Testis (tissue), 3 donors: Measurements from ENCODE around the gene LSM12. TPM values are rescaled to one million over a fixed set of nuclear protein-coding genes. Genes with fewer than 3 reads are reported as not detected.

Experiments used
- DNase-seq: peaks from one replicate; pipeline ENCODE4 v3.0.0-alpha.2; 2019
- H3K27ac ChIP-seq, 2 donors: fragments of 200-600 bp; sonication (generic); one replicate each; pipeline ENCODE4 v1.5.1; 2019
- H3K27me3 ChIP-seq: fragments of 200-600 bp; sonication (generic); one replicate; pipeline ENCODE4 v1.5.1; 2019
- H3K36me3 ChIP-seq: fragments of 200-600 bp; sonication (generic); one replicate; pipeline ENCODE4 v1.5.1; 2017; ENCODE audit warnings: low read depth; ENCODE audit errors: missing control alignments
- H3K4me1 ChIP-seq: fragments of 200-600 bp; sonication (generic); one replicate; pipeline ENCODE4 v1.5.1; 2019
- H3K4me3 ChIP-seq, 2 donors: fragments of 200-600 bp; sonication (generic); one replicate each; pipeline ENCODE4 v1.5.1; 2017 to 2019
- H3K9me3 ChIP-seq: fragments of 200-600 bp; sonication (generic); one replicate; pipeline ENCODE4 v1.5.1; 2017
- CTCF ChIP-seq, 3 experiments: fragments of 450-650 bp in 2 of 3; fragments of 200-600 bp in 1 of 3; sonication (generic) in 1 of 3; IDR thresholded peaks; one replicate each; pipeline ENCODE4 v1.5.1; 2016 to 2019; ENCODE audit warnings: antibody characterized with exemption in 3 of 3, mild to moderate bottlenecking in 2 of 3, moderate library complexity in 1 of 3
- POLR2A ChIP-seq: fragments of 450-650 bp; IDR thresholded peaks from one replicate; pipeline ENCODE4 v1.6.1; 2017; ENCODE audit warnings: antibody characterized with exemption, mild to moderate bottlenecking, moderate library complexity
- WGBS, 2 donors: methylation state at CpG; one replicate each; pipeline ENCODE4 v1.1.5; 2018; 5-methylcytosine and 5-hydroxymethylcytosine counted together
- intact Hi-C: fragments of 100-400 bp; cut with DNase I; formaldehyde crosslinking; loops from one replicate; pipeline ENCODE4 v1.15.1; 2023; ENCODE audit warnings: low total_unique reads
- polyA plus RNA-seq: library from polyadenylated mRNA; stranded (reverse); fragments of 350-450 nt; fragmentation: Illumina TruSeq; extraction: RNeasy Lipid Tissue Mini Kit (QIAGEN cat#74804); gene quantifications from one replicate; pipeline ENCODE4 v1.2.3, GENCODE V29; 2014; ENCODE audit warnings: low read depth, low replicate concordance; ENCODE audit not compliant: insufficient read depth
- total RNA-seq, 2 donors: library from RNA; depleted of rRNA; stranded (reverse); fragments of >200 nt; gene quantifications; one replicate each; pipeline ENCODE4 v1.2.3, GENCODE V29; 2016

LSM12 gene
- total and polyA plus RNA-seq, 3 donors from 2014 or later: 52.7 to 74.4 (median 57.6) TPM

DNA sequence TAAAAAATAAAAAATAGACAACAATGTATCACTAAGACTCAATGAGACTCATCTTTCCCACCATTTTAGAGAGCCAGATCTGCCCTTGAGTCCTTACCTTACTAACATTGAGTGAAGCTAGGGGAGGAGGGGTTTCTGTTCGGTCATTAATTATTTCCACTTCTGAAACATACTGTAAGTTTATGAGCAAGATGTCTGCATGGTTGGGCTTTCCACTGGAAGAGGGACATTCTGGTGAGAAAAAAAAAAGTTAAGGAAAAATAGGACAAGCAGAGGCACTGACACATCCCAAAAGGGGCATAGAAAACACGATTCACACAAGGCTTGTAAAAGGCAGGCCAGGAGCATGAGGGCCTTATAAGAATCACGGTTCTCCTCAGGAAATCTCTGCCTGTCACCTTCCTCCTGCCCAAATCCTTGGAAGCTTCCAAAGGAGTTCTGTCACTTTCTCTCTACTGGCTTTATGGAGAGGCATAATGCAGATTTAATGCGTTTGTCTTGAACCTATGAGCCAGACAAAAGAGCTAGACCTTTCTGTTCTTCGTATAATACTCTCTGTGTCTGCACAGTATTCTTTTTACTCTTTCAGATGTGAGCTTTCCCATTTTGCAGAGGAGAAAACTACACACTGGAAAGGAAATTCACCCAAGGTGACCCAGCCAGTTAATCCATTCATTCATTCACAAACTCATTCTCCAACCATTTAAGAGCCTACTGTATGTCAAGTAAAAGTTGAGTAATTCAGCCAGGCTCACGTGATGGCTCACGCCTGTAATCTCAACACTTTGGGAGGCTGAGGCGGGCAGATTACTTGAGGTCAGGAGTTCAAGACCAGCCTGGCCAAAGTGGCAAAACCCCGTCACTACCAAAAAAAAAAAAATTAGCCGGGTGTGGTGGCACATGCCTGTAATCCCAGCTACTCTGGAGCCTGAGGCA, 2.5 kb downstream of the LSM12 start:
- Histone ChIP-seq H3K4me3 (no peak overlapping the region), H3K27ac (no peak overlapping the region), H3K27me3 (no peaks in the 10 kb centered on the region), H3K36me3 (no peaks in the 10 kb centered on the region), H3K9me3 (no peaks in the 10 kb centered on the region), H3K4me1 (peaks cover 12% of the 10 kb centered on the region)
- TF ChIP-seq CTCF (IDR thresholded peaks at IDR 0.05) (no peak), POLR2A (no peak)
- 51 to 60% methylated on average over 10 of the region's 10 CpGs for WGBS, 2 donors
- intact Hi-C loops: loop anchor here (10.0 kb wide), 1 partner anchor 51 kb away; no protein-coding TSS in a partner anchor
- no peak for DNase-seq

DNA sequence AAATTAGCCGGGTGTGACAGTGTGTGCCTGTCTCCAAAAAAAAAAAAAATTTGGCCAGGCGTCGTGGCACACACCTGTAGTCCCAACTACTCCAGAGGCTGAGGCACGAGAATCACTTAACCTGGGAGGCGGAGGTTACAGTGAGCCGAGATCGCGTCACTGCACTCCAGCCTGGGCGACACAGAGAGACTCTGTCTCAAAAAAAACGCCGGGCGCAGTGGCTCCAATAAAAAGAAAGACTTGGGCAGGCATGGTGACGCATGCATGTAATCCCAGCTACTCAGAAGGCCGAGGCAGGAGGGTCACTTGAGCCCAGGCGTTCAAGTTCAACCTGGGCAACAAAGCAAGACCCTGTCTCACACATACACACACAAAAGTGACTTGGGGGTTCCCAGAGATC, 3.6 kb downstream of the LSM12 start:
- intact Hi-C loops: loop anchor here (10.0 kb wide), 1 partner anchor 52 kb away; no protein-coding TSS in a partner anchor
- DNase-seq: no peak
- no peaks in the 10 kb centered on the region for H3K9me3 ChIP-seq
- no peak overlapping the region for H3K27ac ChIP-seq
- no peaks in the 10 kb centered on the region for H3K36me3 ChIP-seq
- WGBS, 2 donors: 91 to 94% methylated on average over 15 of the region's 15 CpGs
- TF ChIP-seq CTCF (IDR thresholded peaks at IDR 0.05) (no peak), POLR2A (no peak)
- H3K4me1 ChIP-seq: peaks cover 12% of the 10 kb centered on the region
- H3K4me3 ChIP-seq: no peak overlapping the region
- H3K27me3 ChIP-seq: no peaks in the 10 kb centered on the region

DNA sequence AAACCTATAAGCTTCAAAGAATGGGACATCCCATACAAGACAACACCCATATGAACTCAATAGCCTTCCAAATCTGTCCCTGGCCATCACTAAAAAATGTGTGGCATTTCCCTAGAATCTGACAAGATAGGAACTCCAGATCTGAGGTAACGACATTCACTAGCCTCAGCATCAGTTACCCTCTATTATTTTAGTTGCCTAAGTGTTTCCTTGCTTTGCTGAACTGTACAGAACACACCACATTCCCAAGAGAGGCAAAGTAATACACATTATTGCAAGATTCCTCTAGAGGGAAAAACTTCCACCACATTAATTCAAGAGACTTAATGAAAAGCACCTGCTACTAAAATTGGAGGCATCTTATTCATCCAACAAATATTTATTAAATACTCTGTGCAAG, 5.0 kb downstream of the LSM12 start:
- Histone ChIP-seq H3K36me3 (no peaks in the 10 kb centered on the region), H3K27me3 (no peaks in the 10 kb centered on the region), H3K4me1 (peaks cover 6% of the 10 kb centered on the region), H3K9me3 (no peaks in the 10 kb centered on the region), H3K27ac (no peak overlapping the region), H3K4me3 (no peak overlapping the region)
- no peak for TF ChIP-seq POLR2A
- no peak for TF ChIP-seq CTCF (IDR thresholded peaks at IDR 0.05)
- intact Hi-C loops: loop anchor here (10.0 kb wide), 1 partner anchor 53 kb away; no protein-coding TSS in a partner anchor
- DNase-seq: no peak
- 69 to 85% methylated on average over 1 of the region's 1 CpG for WGBS, 2 donors

- peaks cover 2% of the 10 kb centered on the region for H3K4me1 ChIP-seq
- DNase-seq: no peak
- intact Hi-C loops: no loop called here
- WGBS, 2 donors: 70 to 74% methylated on average over 14 of the region's 14 CpGs
- H3K4me3 ChIP-seq: no peak overlapping the region
- no peak overlapping the region for H3K27ac ChIP-seq
- H3K36me3 ChIP-seq: no peaks in the 10 kb centered on the region
- no peak for TF ChIP-seq CTCF (IDR thresholded peaks at IDR 0.05)
- no peak for TF ChIP-seq POLR2A
- no peaks in the 10 kb centered on the region for H3K27me3 ChIP-seq
- H3K9me3 ChIP-seq: no peaks in the 10 kb centered on the region
These were observed 7.2 kb downstream of the LSM12 start for GRCh38 chr17:44059101-44059892.
